ENCODE measurements around the gene BRD3. TPM values are rescaled to one million over a fixed set of nuclear protein-coding genes. Genes with fewer than 3 reads are reported as not detected.

BRD3 gene
- total and polyA plus RNA-seq, 2 donors from 2014 or later, result 7.7 to 46.2 TPM

DNA sequence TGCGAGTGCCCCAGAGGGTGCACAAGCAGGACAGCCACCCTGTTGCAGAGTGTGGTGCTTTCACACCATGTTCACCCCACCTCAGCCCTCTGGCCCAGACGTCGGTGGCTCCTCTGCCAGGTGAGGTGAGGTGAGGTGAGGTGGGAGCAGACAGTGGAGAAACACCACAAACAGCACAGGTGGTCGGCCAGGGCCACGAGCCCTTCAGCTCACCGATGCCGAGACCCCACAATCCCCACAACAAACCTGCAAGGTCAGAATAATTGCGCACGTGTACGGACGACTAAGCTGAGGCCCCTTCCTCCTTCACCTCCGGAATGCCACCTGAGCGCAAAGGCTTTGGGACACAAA, 10.5 kb downstream of the BRD3 start:
- no peaks in the 10 kb centered on the region for H3K27me3 ChIP-seq (ENCODE audit: control insufficient read depth, insufficient read depth, low read length)
- no peaks in the 10 kb centered on the region for H3K9me3 ChIP-seq (ENCODE audit: control insufficient read depth in 2 of 3, insufficient read depth in 1 of 3, low read length in 3 of 3)
- no peak overlapping the region for H3K9ac ChIP-seq (ENCODE audit: low read length in 3 of 3)
- peaks cover 0 to 9% (median 5%) of the 10 kb centered on the region in 3 donors for H3K36me3 ChIP-seq (ENCODE audit: control insufficient read depth in 2 of 3, insufficient read depth in 3 of 3, low read length in 3 of 3)
- DNase-seq (peak in 1 of 5 donors; percentile 30), FAIRE-seq (no peak)
- H3K4me1 ChIP-seq (ENCODE audit: control insufficient read depth in 2 of 3, insufficient read depth in 2 of 3, low read depth in 1 of 3, low read length in 3 of 3), result peaks cover 0 to 45% (median 29%) of the 10 kb centered on the region in 3 donors
- intact Hi-C loops (cut with DNase I), result no loop called here
- H3K27ac ChIP-seq (ENCODE audit: low read depth in 2 of 2, low read length in 2 of 2), result no peak overlapping the region
- no peak overlapping the region for H3K4me3 ChIP-seq (ENCODE audit: low read length in 3 of 3)
- TF ChIP-seq, protein P1, sequence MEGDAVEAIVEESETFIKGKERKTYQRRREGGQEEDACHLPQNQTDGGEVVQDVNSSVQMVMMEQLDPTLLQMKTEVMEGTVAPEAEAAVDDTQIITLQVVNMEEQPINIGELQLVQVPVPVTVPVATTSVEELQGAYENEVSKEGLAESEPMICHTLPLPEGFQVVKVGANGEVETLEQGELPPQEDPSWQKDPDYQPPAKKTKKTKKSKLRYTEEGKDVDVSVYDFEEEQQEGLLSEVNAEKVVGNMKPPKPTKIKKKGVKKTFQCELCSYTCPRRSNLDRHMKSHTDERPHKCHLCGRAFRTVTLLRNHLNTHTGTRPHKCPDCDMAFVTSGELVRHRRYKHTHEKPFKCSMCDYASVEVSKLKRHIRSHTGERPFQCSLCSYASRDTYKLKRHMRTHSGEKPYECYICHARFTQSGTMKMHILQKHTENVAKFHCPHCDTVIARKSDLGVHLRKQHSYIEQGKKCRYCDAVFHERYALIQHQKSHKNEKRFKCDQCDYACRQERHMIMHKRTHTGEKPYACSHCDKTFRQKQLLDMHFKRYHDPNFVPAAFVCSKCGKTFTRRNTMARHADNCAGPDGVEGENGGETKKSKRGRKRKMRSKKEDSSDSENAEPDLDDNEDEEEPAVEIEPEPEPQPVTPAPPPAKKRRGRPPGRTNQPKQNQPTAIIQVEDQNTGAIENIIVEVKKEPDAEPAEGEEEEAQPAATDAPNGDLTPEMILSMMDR (IDR thresholded peaks at IDR 0.05; ENCODE audit: borderline replicate concordance, extremely low read depth, insufficient read depth), result no peak

- Histone ChIP-seq H3K9me3 (ENCODE audit: control insufficient read depth in 2 of 3, insufficient read depth in 1 of 3, low read length in 3 of 3) (no peaks in the 10 kb centered on the region), H3K27ac (ENCODE audit: low read depth in 2 of 2, low read length in 2 of 2) (peak overlapping the region; percentile 55 to 77), H3K36me3 (ENCODE audit: control insufficient read depth in 2 of 3, insufficient read depth in 3 of 3, low read length in 3 of 3) (peaks cover 0 to 9% (median 5%) of the 10 kb centered on the region in 3 donors), H3K27me3 (ENCODE audit: control insufficient read depth, insufficient read depth, low read length) (no peaks in the 10 kb centered on the region), H3K4me1 (ENCODE audit: control insufficient read depth in 2 of 3, insufficient read depth in 2 of 3, low read depth in 1 of 3, low read length in 3 of 3) (peaks cover 0 to 41% (median 29%) of the 10 kb centered on the region in 3 donors), H3K4me3 (ENCODE audit: low read length in 3 of 3) (no peak overlapping the region), H3K9ac (ENCODE audit: low read length in 3 of 3) (no peak overlapping the region)
- intact Hi-C loops (cut with DNase I), result no loop called here
- no peak for FAIRE-seq
- peak in 3 of 5 donors; percentile 8 to 72 (median 42) for DNase-seq
- TF ChIP-seq, protein P1 (IDR thresholded peaks at IDR 0.05; ENCODE audit: borderline replicate concordance, extremely low read depth, insufficient read depth), result no peak
Observed at GRCh38 chr9:134056483-134057306, 11.1 kb downstream of the BRD3 start.

GRCh38 chr9:134055981-134056461, 11.8 kb downstream of the BRD3 start:
- H3K9ac ChIP-seq (ENCODE audit: low read length in 3 of 3), result peak overlapping the region in 1 of 3 donors; percentile 34
- no peak overlapping the region for H3K4me3 ChIP-seq (ENCODE audit: low read length in 3 of 3)
- H3K36me3 ChIP-seq (ENCODE audit: control insufficient read depth in 2 of 3, insufficient read depth in 3 of 3, low read length in 3 of 3), result peaks cover 0 to 9% (median 7%) of the 10 kb centered on the region in 3 donors
- DNase-seq, result peak in 3 of 5 donors; percentile 8 to 94 (median 44)
- H3K9me3 ChIP-seq (ENCODE audit: control insufficient read depth in 2 of 3, insufficient read depth in 1 of 3, low read length in 3 of 3), result no peaks in the 10 kb centered on the region
- peak overlapping the region; percentile 77 to 79 for H3K27ac ChIP-seq (ENCODE audit: low read depth in 2 of 2, low read length in 2 of 2)
- TF ChIP-seq, protein P1 (IDR thresholded peaks at IDR 0.05; ENCODE audit: borderline replicate concordance, extremely low read depth, insufficient read depth), result no peak
- peaks cover 0 to 35% (median 25%) of the 10 kb centered on the region in 3 donors for H3K4me1 ChIP-seq (ENCODE audit: control insufficient read depth in 2 of 3, insufficient read depth in 2 of 3, low read depth in 1 of 3, low read length in 3 of 3)
- FAIRE-seq, result no peak
- no peaks in the 10 kb centered on the region for H3K27me3 ChIP-seq (ENCODE audit: control insufficient read depth, insufficient read depth, low read length)
- intact Hi-C loops (cut with DNase I), result no loop called here
